GM12878 (cell line): ENCODE results near the gene AARSD1. TPM values are rescaled to one million over a fixed set of nuclear protein-coding genes. Genes with fewer than 3 reads are reported as not detected.

Experiments used
- ATF2 ChIP-seq: IDR thresholded peaks from 2 replicates; pipeline ENCODE4 v1.6.1; 2012; ENCODE audit warnings: low read length, inconsistent platforms
- BCLAF1 ChIP-seq: fragments of 450-650 bp; IDR thresholded peaks from 2 replicates; pipeline ENCODE4 v1.6.1; 2017; ENCODE audit warnings: antibody characterized with exemption, mild to moderate bottlenecking, moderate library complexity
- KLF5 ChIP-seq: fragments of 450-650 bp; IDR thresholded peaks from 2 replicates; pipeline ENCODE4 v1.6.1; 2014; ENCODE audit warnings: mild to moderate bottlenecking; ENCODE audit not compliant: partially characterized antibody
- NBN ChIP-seq: fragments of 450-650 bp; IDR thresholded peaks from 2 replicates; pipeline ENCODE4 v1.6.1; 2016
- POU2F2 ChIP-seq: IDR thresholded peaks from 3 replicates; pipeline ENCODE4 v1.6.1; 2011; ENCODE audit warnings: low read depth, mild to moderate bottlenecking, low read length, borderline replicate concordance
- PRDM15 ChIP-seq: fragments of 450-650 bp; formaldehyde crosslinking; IDR thresholded peaks from 2 replicates; pipeline ENCODE4 v1.4.0; 2020; ENCODE audit warnings: mild to moderate bottlenecking, moderate library complexity
- RAD21 ChIP-seq: IDR thresholded peaks from 2 replicates; pipeline ENCODE4 v1.6.1; 2011; ENCODE audit warnings: mild to moderate bottlenecking, low read depth, low read length, moderate library complexity; ENCODE audit not compliant: insufficient read depth
- RCOR1 ChIP-seq: conservative IDR thresholded peaks from 2 replicates; pipeline ENCODE4 v1.6.1; 2012; ENCODE audit warnings: low read depth, low read length, improper control_type of control experiment
- SIN3A ChIP-seq: IDR thresholded peaks from 2 replicates; pipeline ENCODE4 v1.6.1; 2012; ENCODE audit warnings: low read depth, low read length, improper control_type of control experiment
- STAT1 ChIP-seq: fragments of 450-650 bp; conservative IDR thresholded peaks from 2 replicates; pipeline ENCODE4 v1.6.1; 2014; ENCODE audit warnings: antibody characterized with exemption, mild to moderate bottlenecking
- TBL1XR1 ChIP-seq: IDR thresholded peaks from 2 replicates; pipeline ENCODE4 v1.6.1; 2012; ENCODE audit warnings: low read depth, low read length, improper control_type of control experiment
- YBX1 ChIP-seq: fragments of 450-650 bp; IDR thresholded peaks from 2 replicates; pipeline ENCODE4 v1.6.1; 2016; ENCODE audit warnings: antibody characterized with exemption
- polyA plus RNA-seq, 11 experiments: library from polyadenylated mRNA; depleted of rRNA in 4 of 11; unstranded in 6 of 11; stranded (reverse) in 5 of 11; fragments of >200 nt; fragmentation: Nextera tagmentation in 4 of 11; fragmentation: Illumina TruSeq in 1 of 11; extraction: Ambion mirVana in 4 of 11; extraction: Trizol in 1 of 11; gene quantifications; 1 replicate in 1 of 11; 2 replicates in 10 of 11; pipeline versions ENCODE4 v1.2.1 to v1.2.3, GENCODE V29; 2011 to 2016; ENCODE audit warnings: inconsistent platforms in 2 of 11, missing spikeins in 2 of 11, low read depth in 1 of 11
- total RNA-seq, 4 experiments: library from RNA; depleted of rRNA in 3 of 4; stranded (reverse); fragments of >200 nt in 3 of 4; fragmentation: Illumina TruSeq in 1 of 4; extraction: Trizol in 1 of 4; gene quantifications; 2 replicates each; pipeline versions ENCODE4 v1.2.1 to v1.2.3, GENCODE V29; 2013 to 2021
- TF ChIP-seq, protein P1 (sequence below): fragments of 450-650 bp; IDR thresholded peaks from 2 replicates; pipeline ENCODE4 v1.6.1; 2016; ENCODE audit warnings: mild to moderate bottlenecking, moderate library complexity, borderline replicate concordance
- TF ChIP-seq, protein P2 (sequence below): IDR thresholded peaks from 2 replicates; pipeline ENCODE4 v1.6.1; 2012; ENCODE audit warnings: low read depth, low read length, improper control_type of control experiment
- TF ChIP-seq, protein P3 (sequence below): fragments of 450-650 bp; formaldehyde crosslinking; IDR thresholded peaks from 2 replicates; pipeline ENCODE4 v1.4.0; 2022; ENCODE audit warnings: mild to moderate bottlenecking, moderate library complexity

Gene AARSD1
- total and polyA plus RNA-seq, 10 of the 15 experiments (the other 5 are each of a cell fraction or from before 2014, with no cell fraction given), result 32.2 to 86.2 (median 52.8) TPM

DNA sequence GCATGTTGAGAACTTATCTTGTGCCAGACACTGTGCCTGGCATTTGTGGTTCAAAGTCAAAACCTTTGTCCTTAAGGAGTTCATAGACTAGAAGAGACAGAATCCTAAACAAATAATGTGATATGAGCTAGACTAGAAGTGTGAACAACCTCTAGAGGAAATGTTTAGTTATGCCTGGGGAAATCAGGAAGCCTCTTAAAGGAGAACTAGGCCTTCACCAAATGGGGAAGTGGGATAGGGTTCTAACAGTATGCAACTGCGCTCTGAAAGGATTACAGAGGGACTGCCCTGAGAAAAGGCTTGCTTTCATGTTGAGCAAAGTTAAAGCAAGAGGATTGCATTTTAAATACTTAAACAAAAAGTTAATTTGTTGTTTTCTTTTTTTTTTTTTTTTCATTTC, 21.0 kb upstream of the AARSD1 start (continued):
- TF ChIP-seq BCLAF1, result no peak
- peak; percentile 66; the same call in 2 of the 3 replicates for TF ChIP-seq POU2F2
- TF ChIP-seq NBN, result no peak
- TF ChIP-seq RCOR1, result peak; percentile 79; the same call in 1 of the 2 replicates
- no peak for TF ChIP-seq KLF5
- TF ChIP-seq STAT1, result no peak
- TF ChIP-seq, protein P1, sequence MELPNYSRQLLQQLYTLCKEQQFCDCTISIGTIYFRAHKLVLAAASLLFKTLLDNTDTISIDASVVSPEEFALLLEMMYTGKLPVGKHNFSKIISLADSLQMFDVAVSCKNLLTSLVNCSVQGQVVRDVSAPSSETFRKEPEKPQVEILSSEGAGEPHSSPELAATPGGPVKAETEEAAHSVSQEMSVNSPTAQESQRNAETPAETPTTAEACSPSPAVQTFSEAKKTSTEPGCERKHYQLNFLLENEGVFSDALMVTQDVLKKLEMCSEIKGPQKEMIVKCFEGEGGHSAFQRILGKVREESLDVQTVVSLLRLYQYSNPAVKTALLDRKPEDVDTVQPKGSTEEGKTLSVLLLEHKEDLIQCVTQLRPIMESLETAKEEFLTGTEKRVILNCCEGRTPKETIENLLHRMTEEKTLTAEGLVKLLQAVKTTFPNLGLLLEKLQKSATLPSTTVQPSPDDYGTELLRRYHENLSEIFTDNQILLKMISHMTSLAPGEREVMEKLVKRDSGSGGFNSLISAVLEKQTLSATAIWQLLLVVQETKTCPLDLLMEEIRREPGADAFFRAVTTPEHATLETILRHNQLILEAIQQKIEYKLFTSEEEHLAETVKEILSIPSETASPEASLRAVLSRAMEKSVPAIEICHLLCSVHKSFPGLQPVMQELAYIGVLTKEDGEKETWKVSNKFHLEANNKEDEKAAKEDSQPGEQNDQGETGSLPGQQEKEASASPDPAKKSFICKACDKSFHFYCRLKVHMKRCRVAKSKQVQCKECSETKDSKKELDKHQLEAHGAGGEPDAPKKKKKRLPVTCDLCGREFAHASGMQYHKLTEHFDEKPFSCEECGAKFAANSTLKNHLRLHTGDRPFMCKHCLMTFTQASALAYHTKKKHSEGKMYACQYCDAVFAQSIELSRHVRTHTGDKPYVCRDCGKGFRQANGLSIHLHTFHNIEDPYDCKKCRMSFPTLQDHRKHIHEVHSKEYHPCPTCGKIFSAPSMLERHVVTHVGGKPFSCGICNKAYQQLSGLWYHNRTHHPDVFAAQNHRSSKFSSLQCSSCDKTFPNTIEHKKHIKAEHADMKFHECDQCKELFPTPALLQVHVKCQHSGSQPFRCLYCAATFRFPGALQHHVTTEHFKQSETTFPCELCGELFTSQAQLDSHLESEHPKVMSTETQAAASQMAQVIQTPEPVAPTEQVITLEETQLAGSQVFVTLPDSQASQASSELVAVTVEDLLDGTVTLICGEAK, result no peak
- TF ChIP-seq, protein P2, sequence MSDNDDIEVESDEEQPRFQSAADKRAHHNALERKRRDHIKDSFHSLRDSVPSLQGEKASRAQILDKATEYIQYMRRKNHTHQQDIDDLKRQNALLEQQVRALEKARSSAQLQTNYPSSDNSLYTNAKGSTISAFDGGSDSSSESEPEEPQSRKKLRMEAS, result no peak
- no peak for TF ChIP-seq TBL1XR1
- no peak for TF ChIP-seq PRDM15 (CRISPR knock-in tag)
- TF ChIP-seq ATF2, result no peak
- no peak for TF ChIP-seq YBX1
- TF ChIP-seq SIN3A, result no peak
- TF ChIP-seq, protein P3, sequence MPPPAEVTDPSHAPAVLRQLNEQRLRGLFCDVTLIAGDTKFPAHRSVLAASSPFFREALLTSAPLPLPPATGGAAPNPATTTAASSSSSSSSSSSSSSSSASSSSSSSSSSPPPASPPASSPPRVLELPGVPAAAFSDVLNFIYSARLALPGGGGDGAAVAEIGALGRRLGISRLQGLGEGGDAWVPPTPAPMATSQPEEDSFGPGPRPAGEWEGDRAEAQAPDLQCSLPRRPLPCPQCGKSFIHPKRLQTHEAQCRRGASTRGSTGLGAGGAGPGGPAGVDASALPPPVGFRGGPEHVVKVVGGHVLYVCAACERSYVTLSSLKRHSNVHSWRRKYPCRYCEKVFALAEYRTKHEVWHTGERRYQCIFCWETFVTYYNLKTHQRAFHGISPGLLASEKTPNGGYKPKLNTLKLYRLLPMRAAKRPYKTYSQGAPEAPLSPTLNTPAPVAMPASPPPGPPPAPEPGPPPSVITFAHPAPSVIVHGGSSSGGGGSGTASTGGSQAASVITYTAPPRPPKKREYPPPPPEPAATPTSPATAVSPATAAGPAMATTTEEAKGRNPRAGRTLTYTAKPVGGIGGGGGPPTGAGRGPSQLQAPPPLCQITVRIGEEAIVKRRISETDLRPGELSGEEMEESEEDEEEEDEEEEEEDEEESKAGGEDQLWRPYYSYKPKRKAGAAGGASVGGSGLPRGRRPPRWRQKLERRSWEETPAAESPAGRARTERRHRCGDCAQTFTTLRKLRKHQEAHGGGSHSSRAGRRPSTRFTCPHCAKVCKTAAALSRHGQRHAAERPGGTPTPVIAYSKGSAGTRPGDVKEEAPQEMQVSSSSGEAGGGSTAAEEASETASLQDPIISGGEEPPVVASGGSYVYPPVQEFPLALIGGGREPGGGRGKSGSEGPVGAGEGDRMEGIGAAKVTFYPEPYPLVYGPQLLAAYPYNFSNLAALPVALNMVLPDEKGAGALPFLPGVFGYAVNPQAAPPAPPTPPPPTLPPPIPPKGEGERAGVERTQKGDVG, result no peak
- no peak; the same call in 1 of the 2 replicates for TF ChIP-seq RAD21
